OCI-LY1 (cell line): ENCODE measurements around the gene RAB39B.
"Not testable (repeated sequence)": the region's sequence is repeated elsewhere in the genome, so short reads cannot be mapped to it uniquely, and the experiment has no call there.

ENCODE experiments used
- H2AFZ ChIP-seq: fragments of 200-600 bp; sonication (generic), shearing (Covaris generic); 2 replicates; pipeline ENCODE4 v1.6.0; 2014; ENCODE audit warnings: antibody characterized with exemption, mild to moderate bottlenecking, low read length
- H3F3A ChIP-seq: fragments of 200-600 bp; sonication (generic), shearing (Covaris generic); 2 replicates; pipeline ENCODE4 v1.6.0; 2014; ENCODE audit warnings: mild to moderate bottlenecking, antibody characterized with exemption, low read length, moderate library complexity; ENCODE audit not compliant: insufficient read depth
- H3K27ac ChIP-seq: fragments of 200-600 bp; sonication (generic); 2 replicates; pipeline ENCODE4 v1.5.1; 2014; ENCODE audit warnings: low read length, mixed run types, mild to moderate bottlenecking, low read depth; ENCODE audit not compliant: poor library complexity, severe bottlenecking
- H3K27me3 ChIP-seq: fragments of 200-600 bp; sonication (generic); 2 replicates; pipeline ENCODE4 v1.6.0; 2014; ENCODE audit warnings: antibody characterized with exemption, mild to moderate bottlenecking, low read length, moderate library complexity; ENCODE audit not compliant: insufficient read depth
- H3K36me3 ChIP-seq: fragments of 200-600 bp; sonication (generic); 2 replicates; pipeline ENCODE4 v1.6.1; 2014; ENCODE audit warnings: mild to moderate bottlenecking, antibody characterized with exemption, low read length, moderate library complexity, mixed read lengths; ENCODE audit not compliant: insufficient read depth
- H3K4me1 ChIP-seq: fragments of 200-600 bp; sonication (generic); 2 replicates; pipeline ENCODE4 v1.5.1; 2014; ENCODE audit warnings: mild to moderate bottlenecking, low read length, moderate library complexity; ENCODE audit not compliant: insufficient read depth, severe bottlenecking
- H3K4me2 ChIP-seq: fragments of 200-600 bp; sonication (generic), shearing (Covaris generic); 2 replicates; pipeline ENCODE4 v1.6.1; 2014; ENCODE audit warnings: low read length
- H3K4me3 ChIP-seq: fragments of 200-600 bp; sonication (generic); 2 replicates; pipeline ENCODE4 v1.5.1; 2014; ENCODE audit warnings: low read length, low read depth, mild to moderate bottlenecking, mixed read lengths; ENCODE audit not compliant: poor library complexity, severe bottlenecking
- H3K79me2 ChIP-seq: fragments of 200-600 bp; shearing (Covaris generic); 2 replicates; pipeline ENCODE4 v1.6.1; 2016; ENCODE audit warnings: mixed run types, low read length, mixed read lengths; ENCODE audit not compliant: insufficient read depth
- H3K9ac ChIP-seq: fragments of 200-600 bp; sonication (generic), shearing (Covaris generic); 2 replicates; pipeline ENCODE4 v1.6.1; 2014; ENCODE audit warnings: mild to moderate bottlenecking, low read length, mixed read lengths
- H3K9me2 ChIP-seq: fragments of 200-600 bp; sonication (generic), shearing (Covaris generic); 2 replicates; pipeline ENCODE4 v1.6.1; 2014; ENCODE audit warnings: low read depth, mild to moderate bottlenecking, low read length, mixed read lengths
- H3K9me3 ChIP-seq: fragments of 200-600 bp; shearing (Covaris generic); 2 replicates; pipeline ENCODE4 v1.6.1; 2014; ENCODE audit warnings: low read length, mixed read lengths
- H4K20me1 ChIP-seq: fragments of 200-600 bp; sonication (generic), shearing (Covaris generic); 2 replicates; pipeline ENCODE4 v1.6.0; 2016; ENCODE audit warnings: mild to moderate bottlenecking, low read length; ENCODE audit not compliant: insufficient read depth
- CTCF ChIP-seq: fragments of 200-600 bp; sonication (generic), shearing (Covaris generic); IDR thresholded peaks from 2 replicates; pipeline ENCODE4 v1.5.1; 2017; ENCODE audit warnings: mild to moderate bottlenecking, antibody characterized with exemption, low read length, moderate library complexity, mixed read lengths
- EZH2 ChIP-seq: fragments of 200-600 bp; sonication (generic), shearing (Covaris generic); IDR thresholded peaks from 2 replicates; pipeline ENCODE4 v1.8.0; 2017; ENCODE audit warnings: borderline replicate concordance, mixed run types, mild to moderate bottlenecking, antibody characterized with exemption, low read length, moderate library complexity, mixed read lengths

RAB39B gene

GRCh38 chrX:155279873-155280272 is 15.6 kb upstream of the RAB39B start:
- Histone ChIP-seq H3K36me3 (no peaks in the 10 kb centered on the region), H3K27ac (no peak overlapping the region), H3K9ac (no peak overlapping the region), H3K79me2 (no peaks in the 10 kb centered on the region), H3F3A (no peaks in the 10 kb centered on the region), H3K9me2 (no peaks in the 10 kb centered on the region), H4K20me1 (no peaks in the 10 kb centered on the region), H3K27me3 (no peaks in the 10 kb centered on the region), H3K9me3 (no peaks in the 10 kb centered on the region), H2AFZ (no peak overlapping the region), H3K4me3 (no peak overlapping the region), H3K4me2 (no peak overlapping the region), H3K4me1 (no peaks in the 10 kb centered on the region)
- TF ChIP-seq CTCF (no peak), EZH2 (no peak)

GRCh38 chrX:155270969-155271368 is 6.7 kb upstream of the RAB39B start:
- Histone ChIP-seq H3K27me3 (no peaks in the 10 kb centered on the region), H3K9me2 (no peaks in the 10 kb centered on the region), H3K79me2 (no peaks in the 10 kb centered on the region), H3K27ac (no peak overlapping the region), H3K9me3 (no peaks in the 10 kb centered on the region), H3F3A (no peaks in the 10 kb centered on the region), H3K9ac (no peak overlapping the region), H3K4me3 (no peak overlapping the region), H3K4me1 (no peaks in the 10 kb centered on the region), H2AFZ (no peak overlapping the region), H4K20me1 (no peaks in the 10 kb centered on the region), H3K4me2 (no peak overlapping the region), H3K36me3 (no peaks in the 10 kb centered on the region)
- no peak for TF ChIP-seq CTCF
- TF ChIP-seq EZH2, result no peak

- not testable (repeated sequence) for H3F3A ChIP-seq, H2AFZ ChIP-seq, H3K36me3 ChIP-seq, H3K4me2 ChIP-seq, H3K27me3 ChIP-seq, H3K9ac ChIP-seq, H3K9me2 ChIP-seq, H3K4me3 ChIP-seq, H3K27ac ChIP-seq, H3K4me1 ChIP-seq, H3K9me3 ChIP-seq, H3K79me2 ChIP-seq, H4K20me1 ChIP-seq
These were observed 3.7 kb upstream of the RAB39B start for GRCh38 chrX:155267995-155268394.

GRCh38 chrX:155266439-155266838 is 2.1 kb upstream of the RAB39B start:
- Histone ChIP-seq H3K4me3 (no peak overlapping the region), H3K4me2 (no peak overlapping the region), H3K4me1 (peaks cover 17% of the 10 kb centered on the region), H2AFZ (no peak overlapping the region), H4K20me1 (no peaks in the 10 kb centered on the region), H3K9me3 (no peaks in the 10 kb centered on the region), H3K9me2 (no peaks in the 10 kb centered on the region), H3K36me3 (no peaks in the 10 kb centered on the region), H3F3A (no peaks in the 10 kb centered on the region), H3K79me2 (no peaks in the 10 kb centered on the region), H3K9ac (no peak overlapping the region), H3K27me3 (no peaks in the 10 kb centered on the region), H3K27ac (no peak overlapping the region)
- no peak for TF ChIP-seq CTCF
- TF ChIP-seq EZH2, result no peak
